Immature natural killer cell (primary cell): ENCODE data around the gene NUSAP1. TPM values are rescaled to one million over a fixed set of nuclear protein-coding genes. Genes with fewer than 3 reads are reported as not detected.

Source experiments
- polyA plus RNA-seq, 3 donors: library from polyadenylated mRNA; unstranded; fragments of 300-500 nt; fragmentation: Illumina TruSeq; gene quantifications; one replicate each; pipeline ENCODE4 v1.2.3, GENCODE V29; 2021

The NUSAP1 gene
- polyA plus RNA-seq, 3 donors from 2014 or later: 2.6 to 6.5 (median 4.0) TPM

Other genes with a start within 250 kb of the NUSAP1 start
- gene INO80, start 216.6 kb upstream of the NUSAP1 start, polyA plus RNA-seq: 1 to 10 TPM in 2 of 3 donors, under 1 TPM in 1; 0.50 to 5.4 (median 2.4) TPM
- not detected for gene EXD1, start 102.1 kb upstream of the NUSAP1 start, polyA plus RNA-seq
- gene CHP1, start 101.6 kb upstream of the NUSAP1 start, polyA plus RNA-seq: 10 to 100 TPM; 14.7 to 29.6 (median 24.6) TPM
- gene OIP5, start 290 bp upstream of the NUSAP1 start, polyA plus RNA-seq: 1 to 10 TPM in 1 of 3 donors, under 1 TPM in 2; 0.35 to 2.4 (median 0.44) TPM
- gene NDUFAF1, start 69.6 kb downstream of the NUSAP1 start, polyA plus RNA-seq: 10 to 100 TPM; 15.3 to 37.7 (median 23.7) TPM
- 10 to 100 TPM; 11.2 to 35.7 (median 23.4) TPM for gene RTF1, start 84.2 kb downstream of the NUSAP1 start, polyA plus RNA-seq
- gene ITPKA, start 161.0 kb downstream of the NUSAP1 start, polyA plus RNA-seq: not detected
- under 1 TPM in 1 of 3 donors, not detected in 2; 0.48 TPM for gene LTK, start 180.9 kb downstream of the NUSAP1 start, polyA plus RNA-seq
- 10 to 100 TPM in 1 of 3 donors, 1 to 10 TPM in 2; 3.7 to 15.0 (median 4.9) TPM for gene RPAP1, start 211.4 kb downstream of the NUSAP1 start, polyA plus RNA-seq
- under 1 TPM in 2 of 3 donors, not detected in 1; 0.38 to 0.95 TPM for gene TYRO3, start 226.3 kb downstream of the NUSAP1 start, polyA plus RNA-seq